COR-L47 (cell line): Measurements from ENCODE around the gene RAB33B.
"Not testable (repeated sequence)": the region's sequence is repeated elsewhere in the genome, so short reads cannot be mapped to it uniquely, and the experiment has no call there.

Source experiments
- DNase-seq: peaks from one replicate; lab custom pipeline; 2025; lab: John Stamatoyannopoulos, UW

The RAB33B gene

DNA sequence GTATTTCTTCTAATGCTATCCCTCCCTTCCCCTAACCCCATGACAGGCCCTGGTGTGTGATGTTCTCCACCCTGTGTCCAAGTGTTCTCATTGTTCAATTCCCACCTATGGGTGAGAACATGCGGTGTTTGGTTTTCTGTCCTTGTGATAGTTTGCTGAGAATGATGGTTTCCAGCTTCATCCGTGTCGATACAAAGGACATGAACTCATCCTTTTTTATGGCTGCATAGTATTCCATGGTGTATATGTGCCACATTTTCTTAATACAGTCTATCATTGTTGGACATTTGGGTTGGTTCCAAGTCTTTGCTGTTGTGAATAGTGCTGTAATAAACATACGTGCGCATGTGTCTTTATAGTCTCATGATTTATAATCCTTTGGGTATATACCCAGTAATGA lies 10.6 kb downstream of the RAB33B start:
- not testable (repeated sequence) for DNase-seq

DNA sequence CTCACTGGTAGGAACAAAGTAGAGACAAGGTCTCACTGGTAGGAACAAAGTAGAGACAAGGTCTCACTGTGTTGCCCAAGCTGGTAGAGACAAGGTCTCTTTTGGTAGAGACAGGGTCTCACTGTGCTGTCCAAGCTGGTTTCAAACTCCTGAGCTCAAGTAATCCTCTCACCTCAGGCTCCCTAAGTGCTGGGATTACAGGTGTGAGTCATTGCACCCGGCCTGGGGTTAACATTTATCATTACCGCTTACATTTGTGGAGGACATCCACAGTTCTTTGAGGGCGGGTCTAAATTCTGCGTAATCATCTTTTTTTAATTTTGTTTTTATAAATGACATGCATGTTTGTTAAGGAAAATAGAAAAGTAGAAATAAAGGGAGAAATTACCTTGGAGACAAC lies 12.0 kb downstream of the RAB33B start:
- no peak for DNase-seq

DNA sequence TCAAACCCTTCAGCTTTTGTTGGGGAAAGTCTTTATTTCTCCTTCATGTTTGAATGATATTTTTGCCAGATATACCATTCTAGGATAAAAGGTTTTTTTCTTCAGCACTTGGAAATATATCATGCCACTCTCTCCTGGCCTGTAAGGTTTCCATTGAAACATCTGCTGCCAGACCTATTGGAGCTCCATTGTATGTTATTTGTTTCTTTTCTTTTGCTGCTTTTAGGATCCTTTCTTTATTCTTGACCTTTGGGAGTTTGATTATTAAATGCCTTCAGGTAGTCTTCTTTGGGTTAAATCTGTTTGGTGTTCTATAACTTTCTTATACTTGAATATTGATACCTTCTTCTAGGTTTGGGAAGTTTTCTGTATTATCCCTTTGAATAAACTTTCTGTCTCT lies 14.8 kb downstream of the RAB33B start:
- DNase-seq = not testable (repeated sequence)

DNA sequence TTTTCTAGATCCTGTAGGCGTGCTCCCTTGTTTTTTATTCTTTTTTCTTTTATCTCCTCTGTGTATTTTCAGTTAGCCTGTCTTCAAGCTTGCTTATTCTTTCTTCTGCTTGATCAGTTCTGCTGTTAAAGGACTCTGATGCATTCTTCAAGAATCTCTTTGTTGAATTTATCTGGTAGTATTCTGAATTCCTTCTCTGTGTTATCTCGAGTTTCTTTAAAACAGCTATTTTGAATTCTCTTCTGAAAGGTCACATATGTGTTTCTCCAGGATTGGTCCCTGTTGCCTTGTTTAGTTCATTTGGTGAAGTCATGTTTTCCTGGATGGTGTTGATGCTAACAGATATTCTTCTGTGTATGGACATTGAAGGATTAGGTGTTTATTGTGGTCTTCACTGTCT lies 15.3 kb downstream of the RAB33B start:
- DNase-seq = no peak

DNA sequence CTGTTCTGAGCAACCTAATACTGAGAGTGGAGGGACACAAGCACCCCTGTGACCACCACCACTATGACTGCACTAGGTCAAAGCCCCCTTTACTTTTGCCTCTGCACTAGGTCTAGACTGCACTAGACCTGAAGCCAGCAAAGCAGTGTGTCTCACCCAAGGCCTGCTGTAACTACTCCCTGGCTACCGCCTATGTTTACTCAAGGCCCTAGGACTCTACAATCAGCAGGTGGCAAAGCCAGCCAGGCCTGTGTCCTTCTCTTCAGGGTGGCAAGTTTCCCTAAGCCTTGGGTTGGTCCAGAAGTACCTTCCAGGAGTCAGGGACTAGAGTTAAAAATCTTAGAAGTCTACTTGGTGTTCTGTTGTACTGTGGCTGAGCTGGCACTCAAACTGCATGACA lies 15.9 kb downstream of the RAB33B start:
- no peak for DNase-seq

DNA sequence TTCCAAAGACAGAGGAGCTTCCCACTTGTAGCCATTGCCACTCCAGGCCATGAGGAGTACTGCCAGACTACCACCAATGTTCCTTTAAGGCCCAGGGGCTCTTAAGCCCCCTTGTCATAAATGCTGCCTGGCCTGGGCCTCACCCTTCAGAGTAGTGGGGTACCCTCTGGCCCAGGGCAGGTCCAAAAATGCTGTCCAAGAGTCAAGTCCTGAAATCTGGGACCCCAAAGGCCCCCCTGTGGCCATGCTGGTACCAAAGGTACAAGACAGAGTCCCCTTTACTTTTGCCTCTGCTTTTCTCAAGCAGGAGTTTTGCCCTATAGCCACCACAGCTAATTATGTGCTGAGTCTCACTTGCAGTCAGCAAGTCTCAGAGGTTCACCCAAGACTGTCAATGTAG lies 16.4 kb downstream of the RAB33B start:
- no peak for DNase-seq

DNA sequence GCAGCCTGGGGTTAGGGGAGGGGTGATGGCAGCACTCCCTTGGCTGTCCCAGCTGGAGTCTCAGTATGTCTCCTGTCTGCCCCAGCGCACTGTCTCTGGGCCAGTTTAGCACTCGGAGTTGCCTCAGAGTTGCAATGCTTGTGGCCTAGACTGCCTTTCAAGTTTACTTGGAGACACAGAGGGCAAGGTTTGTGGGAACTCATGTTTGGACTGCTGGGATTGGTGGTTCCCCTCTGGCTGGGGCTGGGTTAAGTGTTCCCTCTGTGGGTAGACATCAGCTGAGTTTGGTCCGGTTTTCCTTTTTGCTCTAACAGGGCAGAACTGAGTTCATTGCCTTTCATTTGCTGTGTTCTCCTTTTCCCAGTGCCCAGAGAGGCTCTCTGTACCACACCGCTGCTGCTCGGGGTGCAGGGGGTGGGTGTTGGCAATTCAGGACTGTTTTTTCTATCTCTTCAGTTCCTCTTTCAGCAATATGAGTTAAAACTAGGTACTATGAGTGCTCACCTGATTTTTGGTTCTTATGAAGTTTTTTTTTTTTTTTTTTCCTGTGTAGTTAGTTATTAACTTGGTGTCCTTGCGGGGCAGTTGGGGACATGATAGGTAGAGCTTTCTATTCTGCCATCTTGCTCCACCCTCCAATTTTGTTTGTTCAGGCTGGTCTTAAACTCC lies 17.2 kb downstream of the RAB33B start:
- no peak for DNase-seq

DNA sequence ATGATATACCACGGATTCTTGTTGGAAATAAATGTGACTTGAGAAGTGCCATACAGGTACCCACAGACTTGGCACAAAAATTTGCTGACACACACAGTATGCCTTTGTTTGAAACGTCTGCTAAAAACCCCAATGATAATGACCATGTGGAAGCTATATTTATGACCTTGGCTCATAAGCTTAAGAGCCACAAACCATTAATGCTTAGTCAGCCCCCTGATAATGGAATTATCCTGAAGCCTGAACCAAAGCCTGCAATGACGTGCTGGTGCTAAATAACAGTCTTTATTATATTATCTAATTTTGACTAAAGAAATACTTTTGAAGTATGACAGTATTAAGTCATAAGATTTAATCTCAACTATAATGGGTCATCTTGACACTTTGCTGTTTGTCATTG lies 18.9 kb downstream of the RAB33B start:
- no peak for DNase-seq

DNA sequence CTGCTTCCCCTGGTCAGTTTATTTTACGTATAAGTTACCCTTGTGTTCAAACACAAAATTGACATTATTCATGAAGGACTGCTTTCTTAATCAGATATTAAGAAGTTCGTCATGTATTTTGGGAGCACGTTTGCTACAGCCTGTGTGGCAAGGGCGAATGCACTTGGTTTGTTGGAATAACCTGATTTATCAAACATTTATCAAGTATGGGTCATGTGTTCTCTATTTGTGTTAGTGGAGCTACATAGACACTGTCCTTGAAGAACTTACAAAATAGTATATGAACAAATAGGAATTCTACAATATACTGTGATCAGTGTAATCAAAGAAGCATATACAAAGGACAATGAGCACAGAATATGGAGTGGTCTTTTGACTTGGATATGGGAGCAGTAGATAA lies 22.4 kb downstream of the RAB33B start:
- DNase-seq = no peak

DNA sequence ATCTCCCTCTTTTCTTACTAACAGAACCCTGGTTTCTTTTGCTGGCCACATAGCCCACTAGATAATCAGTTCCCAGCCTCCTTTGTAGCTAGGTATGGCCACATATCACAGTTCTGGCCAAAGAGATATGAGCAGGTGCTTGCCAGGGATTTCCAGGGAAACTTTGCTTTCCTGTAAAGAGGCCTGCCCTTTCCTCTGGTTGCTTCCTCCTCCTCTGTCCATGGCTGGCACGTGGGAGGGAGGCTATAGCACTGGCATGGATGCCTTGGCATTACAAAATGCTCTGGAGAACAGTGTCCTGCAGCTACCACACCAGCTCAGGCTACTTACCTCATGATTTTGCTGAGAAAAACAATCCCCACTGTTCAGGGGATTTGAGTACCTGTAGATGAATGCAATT lies 27.5 kb downstream of the RAB33B start:
- no peak for DNase-seq

DNA sequence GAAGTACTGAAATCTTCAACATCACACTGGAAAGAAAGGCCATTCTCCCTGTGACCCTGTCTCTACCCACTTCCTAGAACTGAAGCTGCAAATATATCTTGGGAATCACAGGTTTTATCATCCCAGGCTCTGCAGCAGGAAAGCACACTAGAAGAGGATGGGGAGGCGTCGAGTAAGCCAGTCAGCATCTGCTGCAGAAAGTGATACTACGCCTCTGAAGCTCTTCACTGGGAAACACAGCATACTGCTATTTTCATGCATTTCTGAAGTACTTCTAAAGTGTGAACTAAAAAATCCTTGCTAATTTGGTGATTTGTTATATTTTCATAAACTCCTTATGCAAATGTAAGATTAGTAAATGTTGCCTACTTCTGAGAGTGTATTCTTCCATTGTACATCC lies 29.1 kb downstream of the RAB33B start:
- DNase-seq = no peak

DNA sequence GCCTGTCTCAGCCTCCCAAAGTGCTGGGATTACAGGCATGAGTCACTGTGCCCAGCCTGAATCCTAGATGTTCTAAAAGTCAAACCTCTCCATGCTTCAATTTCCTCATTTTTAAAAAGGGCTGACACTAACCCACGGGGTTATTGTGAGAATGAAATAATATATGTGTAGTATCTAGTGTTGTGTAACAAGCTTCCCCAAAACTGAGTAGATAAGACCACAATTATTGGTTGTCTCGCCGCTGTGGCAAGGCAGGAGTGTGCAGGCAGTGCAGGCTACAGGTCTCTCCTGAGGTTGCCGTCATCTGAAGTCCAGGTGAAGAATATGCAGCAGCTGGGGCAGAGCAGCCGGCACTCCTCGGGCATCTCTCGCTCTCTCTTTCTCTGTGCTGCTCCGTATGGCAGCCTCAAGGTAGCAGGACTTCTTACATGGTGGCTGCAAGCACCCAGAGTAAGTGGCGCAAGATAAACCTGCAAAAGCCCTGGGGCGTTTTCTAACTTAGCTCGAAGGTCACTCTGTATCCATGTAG lies 30.9 kb downstream of the RAB33B start:
- no peak for DNase-seq

DNA sequence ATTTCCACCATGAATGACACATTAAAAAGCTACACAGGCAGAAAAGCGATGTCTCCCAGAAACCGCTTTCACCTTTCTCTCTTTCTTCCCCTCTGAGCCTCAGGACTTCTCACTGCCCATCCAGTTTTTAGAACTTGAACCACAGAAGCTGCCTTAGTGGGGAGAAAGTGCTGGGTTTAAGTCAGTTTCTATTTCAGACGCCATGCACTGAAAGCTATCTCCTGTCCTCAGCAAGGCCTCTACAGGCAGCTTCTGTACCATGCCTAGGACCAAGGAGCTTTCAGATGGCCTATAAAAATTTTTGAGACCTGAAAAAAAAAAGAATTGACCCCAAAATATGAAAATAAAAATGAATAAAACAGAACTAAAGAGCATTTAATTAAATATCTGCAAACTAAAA lies 34.5 kb downstream of the RAB33B start:
- DNase-seq = no peak

DNA sequence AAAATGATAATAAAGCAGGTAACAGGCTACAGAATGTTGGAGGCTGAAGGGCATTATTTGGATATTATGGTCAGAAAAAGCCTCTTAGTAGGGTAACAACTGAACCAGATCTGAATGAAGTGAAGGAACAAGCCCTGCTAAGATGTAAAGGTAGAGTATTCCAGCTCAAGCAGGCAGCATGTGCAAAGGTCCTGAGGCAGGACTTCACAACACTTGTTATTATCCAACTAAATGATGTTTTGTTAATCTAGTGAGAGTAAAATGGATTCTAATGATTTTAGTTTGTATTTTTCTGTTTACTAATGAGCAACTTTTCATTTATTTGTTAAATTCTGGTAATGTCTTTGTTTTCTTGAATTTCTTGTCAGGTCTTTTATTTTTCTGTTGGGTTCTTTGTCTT lies 35.7 kb downstream of the RAB33B start:
- DNase-seq = no peak

DNA sequence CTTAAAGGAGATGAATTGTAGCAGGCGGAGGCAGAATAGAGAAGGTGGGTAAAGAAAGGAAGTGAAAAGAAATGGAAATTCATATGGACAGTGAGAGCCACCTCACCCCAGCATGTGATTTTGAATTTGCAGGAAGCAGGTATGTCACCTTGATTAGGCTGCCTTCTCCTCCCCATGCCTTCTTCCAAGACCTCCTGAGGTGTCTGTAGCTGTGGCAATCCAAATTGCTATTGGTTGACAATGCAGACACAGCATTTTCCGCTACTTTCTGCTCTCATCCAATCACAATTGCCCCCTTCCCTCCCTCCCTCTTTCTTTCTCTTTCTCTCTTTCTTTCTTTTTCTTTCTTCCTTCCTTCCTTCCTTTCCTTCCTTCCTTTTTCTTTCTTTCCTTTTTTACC lies 38.5 kb downstream of the RAB33B start:
- no peak for DNase-seq

DNA sequence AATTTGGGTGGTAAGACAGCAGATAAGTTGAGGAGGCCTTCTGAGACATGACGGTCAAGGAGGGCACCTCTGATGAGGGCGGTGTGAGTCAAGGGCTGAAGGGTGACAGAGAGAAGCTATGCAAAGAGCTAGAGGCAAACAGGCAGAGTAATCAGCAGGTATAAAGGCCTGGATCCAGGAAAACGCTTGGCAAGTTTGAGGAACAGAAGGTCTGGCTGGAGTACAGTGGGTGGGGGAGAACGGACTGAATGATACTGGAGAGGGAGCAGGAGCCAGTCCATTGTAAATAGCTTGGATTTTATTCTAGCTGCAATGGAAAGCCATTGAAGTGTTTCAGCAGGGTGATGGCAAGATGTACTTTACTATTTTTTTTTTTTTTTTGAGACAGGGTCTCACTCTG lies 39.3 kb downstream of the RAB33B start:
- DNase-seq = no peak

DNA sequence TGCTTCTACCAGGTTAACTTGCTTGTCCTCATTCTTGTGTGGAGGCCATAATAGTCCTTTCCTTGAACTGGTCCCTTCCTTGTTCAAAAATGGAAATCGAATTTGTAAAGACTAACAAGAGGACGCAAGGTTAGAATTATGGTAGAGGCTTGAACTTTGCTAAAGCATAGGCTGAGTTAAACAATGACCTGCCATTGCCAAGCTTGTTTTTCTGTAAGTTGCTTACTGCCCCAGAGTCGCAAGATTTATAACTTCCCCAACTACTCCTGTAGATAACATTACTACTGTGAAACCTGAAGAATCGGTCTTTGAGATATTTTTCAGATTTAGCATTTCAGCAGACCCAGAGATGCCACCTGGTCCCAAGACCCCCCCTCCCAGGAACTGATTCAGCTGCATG lies 45.3 kb downstream of the RAB33B start:
- no peak for DNase-seq

DNA sequence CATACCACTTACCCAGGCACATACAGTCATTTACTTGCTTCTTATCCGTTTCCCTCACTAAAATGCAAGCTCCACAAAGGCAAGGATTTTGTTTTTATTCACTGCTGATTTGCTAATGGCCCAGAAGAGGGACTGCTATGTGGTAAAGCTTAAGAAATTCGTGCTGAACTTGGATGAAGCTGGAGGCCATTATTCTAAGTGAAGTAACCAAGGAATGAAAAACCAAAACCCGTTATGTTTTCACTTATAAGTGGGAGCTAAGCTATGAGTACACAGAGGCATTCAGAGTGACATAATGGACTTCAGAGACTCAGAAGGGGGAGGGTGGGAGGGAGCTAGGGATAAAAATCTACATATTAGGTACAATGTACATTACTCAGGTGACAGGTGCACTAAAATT lies 47.2 kb downstream of the RAB33B start:
- no peak for DNase-seq

DNA sequence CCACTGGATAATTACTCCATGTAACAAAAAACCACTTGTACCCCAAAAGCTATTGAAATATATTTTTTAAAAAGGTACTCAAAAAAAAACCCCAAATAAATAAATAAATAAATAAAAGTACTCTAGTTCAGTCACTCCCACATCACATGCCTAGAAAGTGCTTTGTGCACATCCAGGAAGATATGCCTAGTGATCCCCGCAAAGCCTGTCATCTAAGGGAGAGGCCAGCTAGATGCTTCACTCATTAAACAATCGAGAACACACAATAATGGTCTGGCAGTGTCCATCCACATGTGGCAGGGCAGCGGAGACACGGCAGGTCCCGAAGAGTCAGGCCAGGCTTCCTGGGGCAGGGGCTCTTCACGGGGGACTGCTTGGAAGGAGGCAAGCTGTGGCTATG lies 47.6 kb downstream of the RAB33B start:
- no peak for DNase-seq

DNA sequence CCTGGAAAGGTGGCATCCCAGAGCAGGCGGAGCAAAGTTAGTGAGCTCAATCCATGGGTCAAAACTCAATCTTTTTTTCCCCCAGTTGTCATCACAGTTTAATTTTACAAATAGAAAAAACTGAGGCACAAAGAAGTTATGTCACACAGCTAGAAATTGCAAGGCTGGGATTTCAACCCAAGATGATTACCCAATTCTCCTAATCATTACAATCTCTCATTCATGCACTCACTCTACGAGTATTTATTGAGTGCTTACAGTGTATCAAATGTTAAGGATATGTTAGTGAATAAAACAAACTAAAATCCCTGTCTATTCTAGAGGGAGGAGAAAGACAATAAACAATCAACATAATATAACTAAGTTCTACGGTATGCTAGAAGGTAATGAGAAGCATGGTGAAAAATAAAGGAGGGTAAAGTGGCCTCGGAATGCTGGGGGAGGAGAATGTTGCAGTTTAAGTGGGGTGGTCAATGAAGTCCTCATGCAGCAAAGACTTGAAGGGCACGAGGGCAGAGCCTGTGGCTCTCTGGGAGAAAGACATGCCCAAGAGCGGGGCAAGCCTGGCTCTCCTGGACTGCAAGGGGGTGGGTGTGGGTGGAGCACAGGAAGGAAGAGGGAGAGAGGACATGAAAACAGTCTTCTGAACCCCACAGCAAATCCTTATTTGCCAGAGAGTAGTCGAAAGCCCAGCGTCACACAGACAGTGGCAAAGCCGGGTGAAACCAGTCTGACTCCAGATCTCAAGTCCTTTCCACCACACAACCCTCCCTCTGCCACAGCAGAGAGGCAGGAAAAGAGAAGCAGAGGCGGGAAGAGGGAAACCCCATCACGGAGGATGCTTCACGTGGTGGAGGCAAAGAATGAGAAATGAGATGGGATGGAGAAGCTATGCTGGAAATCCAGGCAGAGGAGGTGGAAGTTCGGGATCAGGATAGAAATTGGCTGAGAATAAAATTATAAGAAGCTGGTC lies 48.3 kb downstream of the RAB33B start:
- no peak for DNase-seq

DNA sequence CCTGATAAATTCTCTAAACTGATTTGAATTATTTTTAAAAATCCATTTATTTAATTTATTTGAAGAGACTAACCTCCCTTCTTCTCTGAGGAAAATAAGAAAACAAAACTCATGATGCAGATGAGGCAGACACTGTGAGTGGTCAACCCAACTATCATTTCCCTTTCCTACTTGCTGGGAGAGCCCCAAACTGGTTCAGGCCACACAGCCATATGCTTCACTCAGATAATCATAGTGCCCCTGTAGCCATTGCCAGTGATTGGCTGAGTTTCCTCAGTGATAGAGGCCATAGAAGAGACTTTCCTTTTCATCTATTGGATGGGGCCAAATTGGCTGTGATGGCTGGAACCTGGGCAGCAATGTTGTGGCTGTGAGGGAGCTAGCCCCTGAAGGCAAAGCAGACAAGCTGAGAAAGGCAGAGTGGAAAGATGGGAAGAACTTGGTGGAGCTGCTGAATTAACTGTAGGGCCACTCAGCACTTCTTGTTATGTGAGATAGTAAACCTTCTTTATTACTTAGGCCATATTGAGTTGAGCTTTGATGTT lies 49.8 kb downstream of the RAB33B start:
- no peak for DNase-seq

DNA sequence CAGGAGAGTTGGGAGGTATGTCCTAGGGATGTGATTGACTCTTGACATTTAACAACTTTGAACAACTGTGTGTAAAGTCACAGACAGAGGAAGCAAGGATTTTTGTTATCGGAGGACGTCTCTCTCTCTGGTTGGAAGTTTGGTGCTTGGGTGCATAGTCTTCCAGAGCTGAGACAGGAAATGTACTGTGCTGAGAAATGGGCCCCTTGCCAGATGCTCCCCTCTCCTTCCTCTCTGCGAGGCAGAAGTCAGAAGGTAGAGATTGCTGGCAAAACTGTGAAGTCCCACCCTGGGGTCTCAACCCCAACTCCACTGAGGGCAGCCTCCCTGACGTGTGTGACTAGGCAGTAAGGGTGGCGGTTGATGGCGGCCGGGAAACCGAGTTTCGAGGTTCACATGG lies 52.9 kb downstream of the RAB33B start:
- no peak for DNase-seq
